CD8-positive, alpha-beta memory T cell (primary cell): Measurements from ENCODE around the gene GTF3C4. TPM values are rescaled to one million over a fixed set of nuclear protein-coding genes. Genes with fewer than 3 reads are reported as not detected.
"Not testable (repeated sequence)": the region's sequence is repeated elsewhere in the genome, so short reads cannot be mapped to it uniquely, and the experiment has no call there.

Source experiments
- CTCF ChIA-PET: fragments of 350-600 bp; sonication (Branson Sonifier 250); formaldehyde crosslinking; loops from one replicate; lab custom pipeline; 2021; ENCODE audit warnings: antibody characterized with exemption; lab: Charles Lee
- POLR2A ChIA-PET: fragments of 350-600 bp; sonication (Branson Sonifier 250); formaldehyde crosslinking; loops from one replicate; lab custom pipeline; 2021; ENCODE audit warnings: antibody characterized with exemption; lab: Charles Lee
- DNase-seq, 5 donors: peaks; one replicate each; pipeline versions ENCODE4 v3.0.0 to v3.0.0-alpha.2; 2020 to 2022; ENCODE audit warnings: mixed read lengths in 1 of 5
- H3K27ac ChIP-seq: one replicate; pipeline ENCODE4 v1.7.0; 2013; ENCODE audit warnings: low read depth, mild to moderate bottlenecking, low read length, moderate library complexity
- H3K27me3 ChIP-seq: 2 replicates; pipeline ENCODE4 v1.7.0; 2013; ENCODE audit warnings: low read length, mild to moderate bottlenecking; ENCODE audit not compliant: insufficient read depth, poor library complexity, severe bottlenecking
- H3K36me3 ChIP-seq: 2 replicates; pipeline ENCODE4 v1.7.0; 2013; ENCODE audit warnings: mild to moderate bottlenecking, low read length, moderate library complexity; ENCODE audit not compliant: insufficient read depth
- H3K4me1 ChIP-seq: 2 replicates; pipeline ENCODE4 v1.7.0; 2013; ENCODE audit warnings: mild to moderate bottlenecking, low read length, moderate library complexity; ENCODE audit not compliant: insufficient read depth
- H3K4me3 ChIP-seq: 2 replicates; pipeline ENCODE4 v1.7.0; 2013; ENCODE audit warnings: mild to moderate bottlenecking, low read length
- H3K9me3 ChIP-seq: 2 replicates; pipeline ENCODE4 v1.7.0; 2013; ENCODE audit warnings: mild to moderate bottlenecking, low read length
- H3K27ac Mint-ChIP-seq, 8 donors: one replicate each; pipeline ENCODE4 v1.8.0; 2020 to 2021; ENCODE audit warnings: mixed read lengths in 8 of 8, mild to moderate bottlenecking in 6 of 8, inconsistent platforms in 3 of 8, moderate library complexity in 3 of 8
- H3K27me3 Mint-ChIP-seq, 2 donors: one replicate each; pipeline ENCODE4 v1.8.0; 2020 to 2021; ENCODE audit warnings: mixed read lengths in 2 of 2, mild to moderate bottlenecking in 1 of 2, moderate library complexity in 1 of 2
- H3K36me3 Mint-ChIP-seq, 3 donors: one replicate each; pipeline ENCODE4 v1.8.0; 2020 to 2021; ENCODE audit warnings: mixed read lengths in 3 of 3, inconsistent platforms in 1 of 3, mild to moderate bottlenecking in 1 of 3
- H3K4me1 Mint-ChIP-seq, 3 donors: one replicate each; pipeline ENCODE4 v1.8.0; 2020 to 2021; ENCODE audit warnings: mixed read lengths in 3 of 3, inconsistent platforms in 1 of 3, mild to moderate bottlenecking in 1 of 3
- H3K4me3 Mint-ChIP-seq, 7 donors: one replicate each; pipeline ENCODE4 v1.8.0; 2020 to 2021; ENCODE audit warnings: mixed read lengths in 7 of 7, mild to moderate bottlenecking in 6 of 7, moderate library complexity in 4 of 7, inconsistent platforms in 2 of 7
- H3K9me3 Mint-ChIP-seq, 5 donors: one replicate each; pipeline ENCODE4 v1.8.0; 2020 to 2022; ENCODE audit warnings: mixed read lengths in 5 of 5, mild to moderate bottlenecking in 3 of 5, moderate library complexity in 2 of 5, inconsistent platforms in 1 of 5
- polyA plus RNA-seq: library from polyadenylated mRNA; unstranded; fragments of 300-500 nt; fragmentation: Illumina TruSeq; gene quantifications from one replicate; pipeline ENCODE4 v1.2.3, GENCODE V29; 2021
- total RNA-seq, 2 experiments: library from RNA; stranded (reverse); gene quantifications; one replicate each; pipeline ENCODE4 v1.2.3, GENCODE V29; 2021

The GTF3C4 gene
- total and polyA plus RNA-seq, 3 experiments from 2014 or later = 4.3 to 23.1 (median 21.1) TPM

- Mint-ChIP-seq H3K36me3 (no peaks in the 10 kb centered on the region), H3K4me1 (no peaks in the 10 kb centered on the region), H3K27ac (no peak overlapping the region), H3K9me3 (peaks cover 0 to 1% (median 0%) of the 10 kb centered on the region in 5 donors), H3K4me3 (no peak overlapping the region), H3K27me3 (peaks cover 23 to 36% of the 10 kb centered on the region in 2 donors)
- Histone ChIP-seq H3K36me3 (no peaks in the 10 kb centered on the region), H3K27ac (no peak overlapping the region), H3K4me1 (no peaks in the 10 kb centered on the region), H3K9me3 (no peaks in the 10 kb centered on the region), H3K27me3 (no peaks in the 10 kb centered on the region), H3K4me3 (no peak overlapping the region)
- POLR2A ChIA-PET = no interaction called here
- DNase-seq = no peak
- CTCF ChIA-PET = no interaction called here
Observed at GRCh38 chr9:132717326-132717945, 47.2 kb downstream of the GTF3C4 start.

GRCh38 chr9:132718381-132718928 lies 48.2 kb downstream of the GTF3C4 start:
- H3K9me3 ChIP-seq, H3K4me3 Mint-ChIP-seq, H3K4me1 ChIP-seq, H3K36me3 ChIP-seq, H3K9me3 Mint-ChIP-seq, CTCF ChIA-PET, H3K36me3 Mint-ChIP-seq, H3K4me3 ChIP-seq, H3K4me1 Mint-ChIP-seq, H3K27me3 ChIP-seq, H3K27ac ChIP-seq, DNase-seq, POLR2A ChIA-PET: not testable (repeated sequence)
- Mint-ChIP-seq H3K27me3 (peaks cover 27 to 38% of the 10 kb centered on the region in 2 donors), H3K27ac (peak overlapping the region in 2 of 8 donors; percentile 6 to 34)

DNA sequence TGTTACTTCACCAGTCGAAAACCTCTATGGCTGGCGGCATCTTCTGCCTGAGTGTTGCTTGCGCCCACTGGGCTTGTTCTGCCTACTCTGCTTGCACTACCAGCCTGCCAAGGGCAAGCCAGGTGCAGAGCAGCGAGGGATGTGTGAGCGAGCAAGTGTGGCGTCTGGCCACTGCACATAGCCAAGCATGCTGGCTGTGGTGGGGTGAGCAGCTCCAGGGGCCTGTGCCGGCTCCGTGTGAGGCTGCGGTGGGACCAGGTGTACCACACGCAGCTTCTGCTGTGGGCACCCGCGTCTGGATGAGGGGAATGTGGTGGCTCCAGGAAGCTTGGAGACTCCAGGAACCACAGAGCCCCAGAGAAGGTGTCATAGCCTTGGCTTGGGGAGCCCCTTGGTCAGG lies 51.4 kb downstream of the GTF3C4 start:
- Histone ChIP-seq H3K27ac (no peak overlapping the region), H3K9me3 (no peaks in the 10 kb centered on the region), H3K36me3 (no peaks in the 10 kb centered on the region), H3K4me1 (no peaks in the 10 kb centered on the region), H3K27me3 (no peaks in the 10 kb centered on the region), H3K4me3 (no peak overlapping the region)
- Mint-ChIP-seq H3K36me3 (no peaks in the 10 kb centered on the region), H3K27ac (no peak overlapping the region), H3K4me3 (no peak overlapping the region), H3K9me3 (no peaks in the 10 kb centered on the region), H3K27me3 (peaks cover 27 to 36% of the 10 kb centered on the region in 2 donors), H3K4me1 (no peaks in the 10 kb centered on the region)
- POLR2A ChIA-PET = no interaction called here
- CTCF ChIA-PET = no interaction called here
- DNase-seq = no peak

- POLR2A ChIA-PET = interaction anchor here (0.6 kb wide), 1 partner anchor 110 kb away, joined by 3 read pairs; no protein-coding TSS in a partner anchor
- Histone ChIP-seq H3K4me1 (no peaks in the 10 kb centered on the region), H3K27me3 (no peaks in the 10 kb centered on the region), H3K36me3 (no peaks in the 10 kb centered on the region), H3K4me3 (no peak overlapping the region), H3K9me3 (no peaks in the 10 kb centered on the region), H3K27ac (no peak overlapping the region)
- peaks cover 22 to 29% of the 10 kb centered on the region in 2 donors for H3K27me3 Mint-ChIP-seq
- no peaks in the 10 kb centered on the region for H3K36me3 Mint-ChIP-seq
- H3K9me3 Mint-ChIP-seq = no peaks in the 10 kb centered on the region
- H3K27ac Mint-ChIP-seq = no peak overlapping the region
- H3K4me3 Mint-ChIP-seq = no peak overlapping the region
- no peaks in the 10 kb centered on the region for H3K4me1 Mint-ChIP-seq
- no peak for DNase-seq
- CTCF ChIA-PET = no interaction called here
Observed at GRCh38 chr9:132722564-132723065, 52.4 kb downstream of the GTF3C4 start.

DNA sequence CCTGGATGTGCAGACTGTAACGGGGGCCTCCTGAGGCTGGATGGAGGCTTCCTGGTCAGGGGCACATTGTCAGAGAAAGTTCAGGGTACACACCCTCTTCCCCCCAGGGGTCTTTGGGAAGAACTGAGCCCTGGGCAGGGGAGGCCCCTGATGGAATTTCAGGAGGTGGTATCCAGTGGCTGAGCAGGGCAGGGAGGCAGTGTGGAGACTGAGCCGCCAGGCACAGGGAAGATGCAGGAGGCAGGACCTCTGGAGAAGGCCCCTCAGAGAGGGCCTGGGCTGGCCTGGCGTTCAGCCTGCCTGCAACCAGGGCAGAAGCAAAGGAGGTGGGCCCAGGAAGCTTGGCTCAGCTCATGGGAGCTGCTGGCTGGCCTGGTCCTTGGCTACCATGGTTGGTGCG lies 53.5 kb downstream of the GTF3C4 start:
- Mint-ChIP-seq H3K36me3 (no peaks in the 10 kb centered on the region), H3K27ac (no peak overlapping the region), H3K4me1 (no peaks in the 10 kb centered on the region), H3K4me3 (no peak overlapping the region), H3K9me3 (no peaks in the 10 kb centered on the region), H3K27me3 (peaks cover 18 to 27% of the 10 kb centered on the region in 2 donors)
- no peak for DNase-seq
- Histone ChIP-seq H3K36me3 (no peaks in the 10 kb centered on the region), H3K4me3 (no peak overlapping the region), H3K27ac (no peak overlapping the region), H3K27me3 (no peaks in the 10 kb centered on the region), H3K4me1 (no peaks in the 10 kb centered on the region), H3K9me3 (no peaks in the 10 kb centered on the region)
- POLR2A ChIA-PET = no interaction called here
- CTCF ChIA-PET = no interaction called here

DNA sequence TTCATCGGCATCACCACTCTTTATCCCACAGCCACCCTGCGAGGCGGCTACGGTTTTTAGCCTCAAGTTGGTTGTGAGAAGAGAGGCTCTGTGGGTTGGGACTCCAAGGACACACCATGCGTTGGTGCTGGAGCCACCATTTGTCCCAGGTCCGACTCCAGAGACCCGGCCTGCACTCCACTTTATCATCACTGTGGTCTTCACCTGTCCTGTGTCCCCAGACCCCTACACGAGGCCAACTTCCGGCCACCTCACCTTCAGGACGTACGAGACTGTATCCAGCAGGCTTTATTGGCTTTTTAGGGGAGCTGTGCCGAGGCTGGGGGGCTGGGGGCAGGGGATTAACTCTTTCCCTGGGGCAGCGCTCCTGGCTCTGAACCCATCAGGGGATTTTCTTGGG lies 55.0 kb downstream of the GTF3C4 start:
- Mint-ChIP-seq H3K9me3 (no peaks in the 10 kb centered on the region), H3K27me3 (peaks cover 12 to 32% of the 10 kb centered on the region in 2 donors), H3K27ac (no peak overlapping the region), H3K4me3 (no peak overlapping the region), H3K36me3 (no peaks in the 10 kb centered on the region), H3K4me1 (no peaks in the 10 kb centered on the region)
- Histone ChIP-seq H3K27me3 (no peaks in the 10 kb centered on the region), H3K4me1 (no peaks in the 10 kb centered on the region), H3K27ac (no peak overlapping the region), H3K9me3 (no peaks in the 10 kb centered on the region), H3K36me3 (no peaks in the 10 kb centered on the region), H3K4me3 (no peak overlapping the region)
- CTCF ChIA-PET = no interaction called here
- DNase-seq = no peak
- POLR2A ChIA-PET = no interaction called here

- H3K36me3 Mint-ChIP-seq = no peaks in the 10 kb centered on the region
- Histone ChIP-seq H3K4me1 (no peaks in the 10 kb centered on the region), H3K27me3 (no peaks in the 10 kb centered on the region), H3K9me3 (no peaks in the 10 kb centered on the region), H3K36me3 (no peaks in the 10 kb centered on the region), H3K4me3 (no peak overlapping the region), H3K27ac (no peak overlapping the region)
- CTCF ChIA-PET = no interaction called here
- POLR2A ChIA-PET = no interaction called here
- H3K9me3 Mint-ChIP-seq = no peaks in the 10 kb centered on the region
- H3K4me3 Mint-ChIP-seq = no peak overlapping the region
- peaks cover 14 to 38% of the 10 kb centered on the region in 2 donors for H3K27me3 Mint-ChIP-seq
- H3K27ac Mint-ChIP-seq = no peak overlapping the region
- DNase-seq = no peak
- H3K4me1 Mint-ChIP-seq = no peaks in the 10 kb centered on the region
Observed at GRCh38 chr9:132726576-132727130, 56.4 kb downstream of the GTF3C4 start.

DNA sequence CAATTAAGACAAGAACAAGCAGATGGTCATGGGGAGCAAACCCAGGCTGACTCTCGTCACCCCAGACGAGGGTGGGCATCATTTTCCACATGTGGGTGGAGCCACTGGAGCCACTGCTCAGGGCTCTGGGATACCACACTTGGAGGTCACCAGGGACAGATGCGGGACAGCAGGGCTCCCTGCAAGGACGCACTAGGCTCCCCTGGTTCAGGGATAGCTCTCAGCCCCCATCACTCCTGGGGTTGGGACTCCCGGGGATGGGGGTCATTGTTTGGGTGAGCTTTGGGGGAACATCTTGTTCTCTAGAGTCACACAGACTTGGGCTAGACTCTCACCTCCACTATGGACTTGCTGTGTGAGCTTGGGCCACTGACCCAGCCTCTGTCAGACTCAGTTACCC lies 57.8 kb downstream of the GTF3C4 start:
- Histone ChIP-seq H3K4me3 (no peak overlapping the region), H3K36me3 (no peaks in the 10 kb centered on the region), H3K9me3 (no peaks in the 10 kb centered on the region), H3K27ac (no peak overlapping the region), H3K27me3 (no peaks in the 10 kb centered on the region), H3K4me1 (no peaks in the 10 kb centered on the region)
- ChIA-PET POLR2A (no interaction called here), CTCF (no interaction called here)
- H3K4me1 Mint-ChIP-seq = no peaks in the 10 kb centered on the region
- no peaks in the 10 kb centered on the region for H3K36me3 Mint-ChIP-seq
- H3K4me3 Mint-ChIP-seq = no peak overlapping the region
- no peak for DNase-seq
- no peak overlapping the region for H3K27ac Mint-ChIP-seq
- no peaks in the 10 kb centered on the region for H3K9me3 Mint-ChIP-seq
- peaks cover 13 to 46% of the 10 kb centered on the region in 2 donors for H3K27me3 Mint-ChIP-seq
